Measurements from ENCODE around the gene KCNQ2.

GRCh38 chr20:63396300-63396699, 76.2 kb downstream of the KCNQ2 start:
- TF ChIP-seq, protein P1, sequence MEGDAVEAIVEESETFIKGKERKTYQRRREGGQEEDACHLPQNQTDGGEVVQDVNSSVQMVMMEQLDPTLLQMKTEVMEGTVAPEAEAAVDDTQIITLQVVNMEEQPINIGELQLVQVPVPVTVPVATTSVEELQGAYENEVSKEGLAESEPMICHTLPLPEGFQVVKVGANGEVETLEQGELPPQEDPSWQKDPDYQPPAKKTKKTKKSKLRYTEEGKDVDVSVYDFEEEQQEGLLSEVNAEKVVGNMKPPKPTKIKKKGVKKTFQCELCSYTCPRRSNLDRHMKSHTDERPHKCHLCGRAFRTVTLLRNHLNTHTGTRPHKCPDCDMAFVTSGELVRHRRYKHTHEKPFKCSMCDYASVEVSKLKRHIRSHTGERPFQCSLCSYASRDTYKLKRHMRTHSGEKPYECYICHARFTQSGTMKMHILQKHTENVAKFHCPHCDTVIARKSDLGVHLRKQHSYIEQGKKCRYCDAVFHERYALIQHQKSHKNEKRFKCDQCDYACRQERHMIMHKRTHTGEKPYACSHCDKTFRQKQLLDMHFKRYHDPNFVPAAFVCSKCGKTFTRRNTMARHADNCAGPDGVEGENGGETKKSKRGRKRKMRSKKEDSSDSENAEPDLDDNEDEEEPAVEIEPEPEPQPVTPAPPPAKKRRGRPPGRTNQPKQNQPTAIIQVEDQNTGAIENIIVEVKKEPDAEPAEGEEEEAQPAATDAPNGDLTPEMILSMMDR (IDR thresholded peaks at IDR 0.05) = no peak
- no peak for TF ChIP-seq POLR2A (IDR thresholded peaks at IDR 0.05)
